ENCODE measurements around the gene PACSIN1. TPM values are rescaled to one million over a fixed set of nuclear protein-coding genes. Genes with fewer than 3 reads are reported as not detected.

The PACSIN1 gene
- total RNA-seq, 3 donors from 2014 or later (not counting 1 experiment from before 2014, with no cell fraction given), result 2.2 to 6.6 (median 3.9) TPM

GRCh38 chr6:34518669-34519365 lies 52.9 kb downstream of the PACSIN1 start:
- Histone ChIP-seq H3K36me3 (ENCODE audit: control insufficient read depth, insufficient read depth, low read length) (no peaks in the 10 kb centered on the region), H3K9me3 (ENCODE audit: control insufficient read depth, insufficient read depth, low read length) (no peaks in the 10 kb centered on the region), H3K27me3 (ENCODE audit: control insufficient read depth, insufficient read depth, low read length) (no peaks in the 10 kb centered on the region), H3K27ac (ENCODE audit: low read length) (no peak overlapping the region), H3K4me3 (ENCODE audit: low read length) (no peak overlapping the region), H3K4me1 (ENCODE audit: control insufficient read depth, insufficient read depth, low read length) (peaks cover 44% of the 10 kb centered on the region)
- Mint-ChIP-seq H3K36me3 (no peaks in the 10 kb centered on the region), H3K27me3 (ENCODE audit: low read depth in 2 of 2) (peaks cover 4 to 9% of the 10 kb centered on the region in 2 donors), H3K4me1 (peaks cover 10 to 15% of the 10 kb centered on the region in 2 donors), H3K9me3 (no peaks in the 10 kb centered on the region), H3K4me3 (no peak overlapping the region), H3K27ac (no peak overlapping the region)
- DNase-seq, result no peak
- 86% methylated on average over 4 of the region's 4 CpGs for WGBS (ENCODE audit: insufficient coverage)
- intact Hi-C loops (cut with micrococcal nuclease), result no loop called here
- no peak for ATAC-seq
- TF ChIP-seq CTCF (IDR thresholded peaks at IDR 0.05), result no peak

- intact Hi-C loops (cut with micrococcal nuclease), result no loop called here
- WGBS (ENCODE audit: insufficient coverage), result 94% methylated on average over 8 of the region's 8 CpGs
These were observed 54.2 kb downstream of the PACSIN1 start for GRCh38 chr6:34519971-34520644.

GRCh38 chr6:34520645-34521462 lies 55.0 kb downstream of the PACSIN1 start:
- no peaks in the 10 kb centered on the region for H3K36me3 Mint-ChIP-seq
- H3K9me3 Mint-ChIP-seq, result no peaks in the 10 kb centered on the region
- H3K27me3 Mint-ChIP-seq (ENCODE audit: low read depth in 2 of 2), result no peaks in the 10 kb centered on the region
- Histone ChIP-seq H3K36me3 (ENCODE audit: control insufficient read depth, insufficient read depth, low read length) (no peaks in the 10 kb centered on the region), H3K9me3 (ENCODE audit: control insufficient read depth, insufficient read depth, low read length) (no peaks in the 10 kb centered on the region), H3K4me3 (ENCODE audit: low read length) (no peak overlapping the region), H3K27ac (ENCODE audit: low read length) (no peak overlapping the region), H3K4me1 (ENCODE audit: control insufficient read depth, insufficient read depth, low read length) (peaks cover 52% of the 10 kb centered on the region), H3K27me3 (ENCODE audit: control insufficient read depth, insufficient read depth, low read length) (no peaks in the 10 kb centered on the region)
- no peak for TF ChIP-seq CTCF (IDR thresholded peaks at IDR 0.05)
- intact Hi-C loops (cut with micrococcal nuclease), result no loop called here
- H3K4me1 Mint-ChIP-seq, result peaks cover 11 to 16% of the 10 kb centered on the region in 2 donors
- DNase-seq (no peak), ATAC-seq (no peak)
- H3K4me3 Mint-ChIP-seq, result no peak overlapping the region
- 95% methylated on average over 24 of the region's 24 CpGs for WGBS (ENCODE audit: insufficient coverage)
- H3K27ac Mint-ChIP-seq, result no peak overlapping the region

More at GRCh38 chr6:34519971-34520644, 54.2 kb downstream of the PACSIN1 start:
- no peak overlapping the region for H3K27ac Mint-ChIP-seq
- ATAC-seq, result no peak
- Histone ChIP-seq H3K4me3 (ENCODE audit: low read length) (no peak overlapping the region), H3K27me3 (ENCODE audit: control insufficient read depth, insufficient read depth, low read length) (no peaks in the 10 kb centered on the region), H3K9me3 (ENCODE audit: control insufficient read depth, insufficient read depth, low read length) (no peaks in the 10 kb centered on the region), H3K36me3 (ENCODE audit: control insufficient read depth, insufficient read depth, low read length) (no peaks in the 10 kb centered on the region), H3K4me1 (ENCODE audit: control insufficient read depth, insufficient read depth, low read length) (peaks cover 50% of the 10 kb centered on the region), H3K27ac (ENCODE audit: low read length) (no peak overlapping the region)
- H3K4me3 Mint-ChIP-seq, result no peak overlapping the region
- no peaks in the 10 kb centered on the region for H3K36me3 Mint-ChIP-seq
- DNase-seq, result no peak
- no peaks in the 10 kb centered on the region for H3K27me3 Mint-ChIP-seq (ENCODE audit: low read depth in 2 of 2)
- TF ChIP-seq CTCF (IDR thresholded peaks at IDR 0.05), result no peak
- H3K4me1 Mint-ChIP-seq, result peaks cover 11 to 16% of the 10 kb centered on the region in 2 donors
- no peaks in the 10 kb centered on the region for H3K9me3 Mint-ChIP-seq
